ENCODE data around the gene NUDT3. TPM values are rescaled to one million over a fixed set of nuclear protein-coding genes. Genes with fewer than 3 reads are reported as not detected.

The NUDT3 gene
- total RNA-seq, 1 experiment from 2014 or later, result 25.2 TPM

DNA sequence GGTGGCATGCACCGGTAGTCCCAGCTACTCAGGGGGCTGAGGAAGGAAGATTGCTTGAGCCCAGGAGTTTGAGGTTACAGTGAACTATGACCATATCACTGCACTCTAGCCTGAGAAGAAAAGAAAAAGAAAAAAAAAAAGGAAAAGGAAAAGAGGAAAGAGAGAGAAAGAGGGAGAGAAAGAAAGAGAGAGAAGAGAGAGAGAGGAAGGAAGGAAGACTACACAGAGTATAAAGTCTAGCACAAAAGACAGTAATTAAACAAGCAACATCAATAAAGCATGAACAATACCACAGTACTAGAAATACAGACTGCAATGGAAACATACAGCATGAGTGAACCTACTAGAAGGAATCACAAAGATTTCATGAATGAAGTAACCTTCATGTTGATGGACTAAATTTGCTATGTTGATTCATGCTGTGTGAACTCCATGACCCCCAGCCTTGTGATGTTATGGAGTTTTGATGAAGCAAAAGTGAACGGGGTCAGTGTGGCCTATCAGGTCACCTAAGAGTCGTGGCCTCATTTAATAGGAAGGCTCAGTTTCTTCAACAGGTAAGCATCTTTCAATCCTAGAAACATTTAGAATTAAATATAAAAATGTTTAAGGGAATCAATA is 57.6 kb downstream of the NUDT3 start:
- BruUV-seq (replicated peaks), result no TSS peak
- Histone ChIP-seq H3K27ac (ENCODE audit: low read depth, low read length) (no peak overlapping the region), H3K27me3 (ENCODE audit: insufficient read depth, low read length) (no peaks in the 10 kb centered on the region), H3K36me3 (ENCODE audit: control insufficient read depth in 1 of 2, insufficient read depth in 2 of 2, low read length in 2 of 2) (0 out of 4 replicates have a peak, but pooled peaks cover 0 to 7% of the 10 kb centered on the region in 2 experiments), H3K4me2 (ENCODE audit: low read length) (no peak overlapping the region), H3K4me3 (replicated peaks in 1 of 2; ENCODE audit: low read depth in 1 of 2, low read length in 2 of 2) (no peak overlapping the region), H3K79me2 (ENCODE audit: insufficient read depth, low read length) (peaks cover 39% of the 10 kb centered on the region), H3K4me1 (ENCODE audit: control insufficient read depth in 1 of 2, insufficient read depth in 2 of 2, low read length in 2 of 2) (no peaks in the 10 kb centered on the region), H3K9me3 (ENCODE audit: control insufficient read depth in 1 of 2, insufficient read depth in 1 of 2, low read depth in 1 of 2, low read length in 2 of 2) (no peaks in the 10 kb centered on the region), H2AFZ (ENCODE audit: low read depth, low read length, poor library complexity, severe bottlenecking) (no peak overlapping the region), H3K9me2 (ENCODE audit: insufficient read depth) (no peaks in the 10 kb centered on the region), H4K20me1 (ENCODE audit: insufficient read depth) (no peaks in the 10 kb centered on the region; the same call in 1 of the 2 replicates), H3K9ac (ENCODE audit: low read length) (no peak overlapping the region)
- CTCF ChIA-PET, result no interaction called here
- POLR2A ChIA-PET, result no interaction called here
- intact Hi-C loops (cut with micrococcal nuclease), result no loop called here
- RAD21 ChIA-PET (ENCODE audit: low non-redundant PET in 1 of 2, low total read pairs in 2 of 2, uncharacterized antibody in 2 of 2, unreplicated experiment in 2 of 2), result no interaction called here
- DNase-seq (ENCODE audit: low read depth, low spot score) (no peak), ATAC-seq (no peak)
- TF ChIP-seq EZH2phosphoT487 (IDR thresholded peaks at IDR 0.05; ENCODE audit: borderline replicate concordance) (no peak), SP1 (IDR thresholded peaks at IDR 0.05; ENCODE audit: low read depth) (no peak)
- TF ChIP-seq, protein P1, sequence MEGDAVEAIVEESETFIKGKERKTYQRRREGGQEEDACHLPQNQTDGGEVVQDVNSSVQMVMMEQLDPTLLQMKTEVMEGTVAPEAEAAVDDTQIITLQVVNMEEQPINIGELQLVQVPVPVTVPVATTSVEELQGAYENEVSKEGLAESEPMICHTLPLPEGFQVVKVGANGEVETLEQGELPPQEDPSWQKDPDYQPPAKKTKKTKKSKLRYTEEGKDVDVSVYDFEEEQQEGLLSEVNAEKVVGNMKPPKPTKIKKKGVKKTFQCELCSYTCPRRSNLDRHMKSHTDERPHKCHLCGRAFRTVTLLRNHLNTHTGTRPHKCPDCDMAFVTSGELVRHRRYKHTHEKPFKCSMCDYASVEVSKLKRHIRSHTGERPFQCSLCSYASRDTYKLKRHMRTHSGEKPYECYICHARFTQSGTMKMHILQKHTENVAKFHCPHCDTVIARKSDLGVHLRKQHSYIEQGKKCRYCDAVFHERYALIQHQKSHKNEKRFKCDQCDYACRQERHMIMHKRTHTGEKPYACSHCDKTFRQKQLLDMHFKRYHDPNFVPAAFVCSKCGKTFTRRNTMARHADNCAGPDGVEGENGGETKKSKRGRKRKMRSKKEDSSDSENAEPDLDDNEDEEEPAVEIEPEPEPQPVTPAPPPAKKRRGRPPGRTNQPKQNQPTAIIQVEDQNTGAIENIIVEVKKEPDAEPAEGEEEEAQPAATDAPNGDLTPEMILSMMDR (IDR thresholded peaks at IDR 0.05 in 2 of 3, conservative IDR thresholded peaks at IDR 0.05 in 1 of 3; ENCODE audit: borderline replicate concordance in 1 of 3, insufficient read depth in 1 of 3, low read depth in 2 of 3, low read length in 2 of 3), result no peak

DNA sequence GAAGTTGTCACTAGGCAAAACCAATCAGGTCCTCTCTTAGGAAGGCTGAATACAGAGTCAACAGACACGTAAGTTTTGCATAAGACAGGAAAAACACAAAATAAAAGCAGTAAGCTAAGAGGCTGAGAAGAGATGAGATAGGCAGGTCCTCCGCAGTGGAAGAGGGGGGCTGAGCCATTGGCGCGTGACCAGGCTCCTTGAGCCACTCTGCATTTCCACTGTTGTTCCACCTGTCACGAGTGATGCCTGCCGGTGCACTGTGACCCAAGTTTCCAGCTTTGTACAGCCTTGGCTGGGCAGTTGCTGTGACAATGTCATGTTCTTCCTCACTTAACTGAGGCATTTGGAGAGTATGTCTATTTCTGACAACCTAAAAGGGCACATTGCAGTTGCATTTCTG is 58.6 kb downstream of the NUDT3 start:
- ChIA-PET RAD21 (ENCODE audit: low non-redundant PET in 1 of 2, low total read pairs in 2 of 2, uncharacterized antibody in 2 of 2, unreplicated experiment in 2 of 2) (no interaction called here), CTCF (no interaction called here), POLR2A (no interaction called here)
- Histone ChIP-seq H3K4me1 (ENCODE audit: control insufficient read depth in 1 of 2, insufficient read depth in 2 of 2, low read length in 2 of 2) (no peaks in the 10 kb centered on the region), H3K79me2 (ENCODE audit: insufficient read depth, low read length) (peaks cover 31% of the 10 kb centered on the region), H3K4me3 (replicated peaks in 1 of 2; ENCODE audit: low read depth in 1 of 2, low read length in 2 of 2) (no peak overlapping the region), H3K9me2 (ENCODE audit: insufficient read depth) (no peaks in the 10 kb centered on the region), H3K9me3 (ENCODE audit: control insufficient read depth in 1 of 2, insufficient read depth in 1 of 2, low read depth in 1 of 2, low read length in 2 of 2) (no peaks in the 10 kb centered on the region), H4K20me1 (ENCODE audit: insufficient read depth) (no peaks in the 10 kb centered on the region; the same call in 1 of the 2 replicates), H3K4me2 (ENCODE audit: low read length) (no peak overlapping the region), H2AFZ (ENCODE audit: low read depth, low read length, poor library complexity, severe bottlenecking) (no peak overlapping the region), H3K36me3 (ENCODE audit: control insufficient read depth in 1 of 2, insufficient read depth in 2 of 2, low read length in 2 of 2) (0 out of 4 replicates have a peak, but pooled peaks cover 0 to 7% of the 10 kb centered on the region in 2 experiments), H3K27ac (ENCODE audit: low read depth, low read length) (no peak overlapping the region), H3K9ac (ENCODE audit: low read length) (no peak overlapping the region), H3K27me3 (ENCODE audit: insufficient read depth, low read length) (no peaks in the 10 kb centered on the region)
- no TSS peak for BruUV-seq (replicated peaks)
- DNase-seq (ENCODE audit: low read depth, low spot score), result no peak
- no peak for TF ChIP-seq RAD21 (IDR thresholded peaks at IDR 0.05; ENCODE audit: low read depth)
- TF ChIP-seq TCF7L2 (IDR thresholded peaks at IDR 0.05; ENCODE audit: borderline replicate concordance, extremely low read depth, insufficient read depth, insufficient read length), result no peak
- no peak for ATAC-seq
- intact Hi-C loops (cut with micrococcal nuclease), result no loop called here

All from HCT116 (cell line).